NB4 (cell line): ENCODE results near the gene VASN.

Source experiments
- DNase-seq: peaks from one replicate; pipeline ENCODE4 v3.0.0; 2010; ENCODE audit warnings: low read depth
- H3K4me3 ChIP-seq: one replicate; pipeline ENCODE4 v1.5.1; 2011; ENCODE audit warnings: mild to moderate bottlenecking, low read depth, low read length, moderate library complexity
- MYC ChIP-seq: IDR thresholded peaks from 2 replicates; pipeline ENCODE4 v1.6.1; 2011; ENCODE audit warnings: low read depth, low read length
- POLR2A ChIP-seq: IDR thresholded peaks from 2 replicates; pipeline ENCODE4 v1.6.1; 2011; ENCODE audit warnings: mild to moderate bottlenecking; ENCODE audit not compliant: insufficient read length; ENCODE audit errors: extremely low read depth
- TF ChIP-seq, protein P1 (sequence below): IDR thresholded peaks from 2 replicates; pipeline ENCODE4 v1.6.1; 2011; ENCODE audit warnings: low read depth, low read length
- TF ChIP-seq, protein P2 (sequence below): IDR thresholded peaks from one replicate; pipeline ENCODE4 v1.5.1; 2012; ENCODE audit warnings: low read depth, low read length

The VASN gene

DNA sequence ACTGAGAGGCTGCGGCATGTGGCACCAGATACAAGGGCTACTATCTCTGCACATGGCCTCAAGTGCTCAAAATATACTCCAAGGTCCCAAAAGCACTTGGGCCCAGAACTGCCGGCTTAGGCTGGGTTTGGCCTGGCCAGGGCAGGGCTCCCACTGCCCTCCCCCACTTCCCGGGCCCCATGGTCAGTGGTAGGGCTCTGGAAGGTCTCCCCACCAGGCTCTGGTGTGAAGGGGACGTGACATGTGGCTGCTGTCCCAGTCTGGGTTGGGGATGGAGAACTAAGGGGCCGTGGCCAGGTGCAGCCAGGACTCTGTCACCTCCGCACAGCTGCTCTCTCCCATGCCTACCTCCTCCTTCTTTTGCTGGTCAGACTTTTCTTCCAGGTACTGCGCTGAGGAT lies 14.8 kb upstream of the VASN start:
- H3K4me3 ChIP-seq = no peak overlapping the region
- no peak for TF ChIP-seq MYC
- TF ChIP-seq, protein P1, sequence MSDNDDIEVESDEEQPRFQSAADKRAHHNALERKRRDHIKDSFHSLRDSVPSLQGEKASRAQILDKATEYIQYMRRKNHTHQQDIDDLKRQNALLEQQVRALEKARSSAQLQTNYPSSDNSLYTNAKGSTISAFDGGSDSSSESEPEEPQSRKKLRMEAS = no peak
- no peak for TF ChIP-seq POLR2A
- TF ChIP-seq, protein P2, sequence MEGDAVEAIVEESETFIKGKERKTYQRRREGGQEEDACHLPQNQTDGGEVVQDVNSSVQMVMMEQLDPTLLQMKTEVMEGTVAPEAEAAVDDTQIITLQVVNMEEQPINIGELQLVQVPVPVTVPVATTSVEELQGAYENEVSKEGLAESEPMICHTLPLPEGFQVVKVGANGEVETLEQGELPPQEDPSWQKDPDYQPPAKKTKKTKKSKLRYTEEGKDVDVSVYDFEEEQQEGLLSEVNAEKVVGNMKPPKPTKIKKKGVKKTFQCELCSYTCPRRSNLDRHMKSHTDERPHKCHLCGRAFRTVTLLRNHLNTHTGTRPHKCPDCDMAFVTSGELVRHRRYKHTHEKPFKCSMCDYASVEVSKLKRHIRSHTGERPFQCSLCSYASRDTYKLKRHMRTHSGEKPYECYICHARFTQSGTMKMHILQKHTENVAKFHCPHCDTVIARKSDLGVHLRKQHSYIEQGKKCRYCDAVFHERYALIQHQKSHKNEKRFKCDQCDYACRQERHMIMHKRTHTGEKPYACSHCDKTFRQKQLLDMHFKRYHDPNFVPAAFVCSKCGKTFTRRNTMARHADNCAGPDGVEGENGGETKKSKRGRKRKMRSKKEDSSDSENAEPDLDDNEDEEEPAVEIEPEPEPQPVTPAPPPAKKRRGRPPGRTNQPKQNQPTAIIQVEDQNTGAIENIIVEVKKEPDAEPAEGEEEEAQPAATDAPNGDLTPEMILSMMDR = no peak
- no peak for DNase-seq

DNA sequence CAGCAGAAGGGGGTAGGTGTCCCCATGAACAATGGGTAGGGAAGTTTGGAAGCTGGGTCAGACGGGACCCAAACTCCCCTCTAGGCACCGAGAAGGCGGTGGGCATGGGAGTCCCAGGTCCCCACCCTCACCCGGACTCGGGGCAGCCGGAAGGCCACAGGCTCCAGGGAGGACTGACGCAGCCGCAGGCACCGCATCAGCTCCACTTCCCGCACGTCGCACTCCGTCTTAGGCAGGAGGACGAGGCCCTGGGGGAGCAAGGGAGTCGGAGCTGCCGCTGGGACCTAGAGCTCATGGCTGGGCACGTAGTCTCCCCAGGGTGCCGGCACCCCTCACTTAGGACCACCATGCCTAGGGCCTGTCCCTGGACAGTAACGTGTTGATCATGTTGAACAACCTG lies 13.4 kb upstream of the VASN start:
- TF ChIP-seq, protein P2 = no peak
- TF ChIP-seq MYC = no peak
- no peak overlapping the region for H3K4me3 ChIP-seq
- no peak for DNase-seq

DNA sequence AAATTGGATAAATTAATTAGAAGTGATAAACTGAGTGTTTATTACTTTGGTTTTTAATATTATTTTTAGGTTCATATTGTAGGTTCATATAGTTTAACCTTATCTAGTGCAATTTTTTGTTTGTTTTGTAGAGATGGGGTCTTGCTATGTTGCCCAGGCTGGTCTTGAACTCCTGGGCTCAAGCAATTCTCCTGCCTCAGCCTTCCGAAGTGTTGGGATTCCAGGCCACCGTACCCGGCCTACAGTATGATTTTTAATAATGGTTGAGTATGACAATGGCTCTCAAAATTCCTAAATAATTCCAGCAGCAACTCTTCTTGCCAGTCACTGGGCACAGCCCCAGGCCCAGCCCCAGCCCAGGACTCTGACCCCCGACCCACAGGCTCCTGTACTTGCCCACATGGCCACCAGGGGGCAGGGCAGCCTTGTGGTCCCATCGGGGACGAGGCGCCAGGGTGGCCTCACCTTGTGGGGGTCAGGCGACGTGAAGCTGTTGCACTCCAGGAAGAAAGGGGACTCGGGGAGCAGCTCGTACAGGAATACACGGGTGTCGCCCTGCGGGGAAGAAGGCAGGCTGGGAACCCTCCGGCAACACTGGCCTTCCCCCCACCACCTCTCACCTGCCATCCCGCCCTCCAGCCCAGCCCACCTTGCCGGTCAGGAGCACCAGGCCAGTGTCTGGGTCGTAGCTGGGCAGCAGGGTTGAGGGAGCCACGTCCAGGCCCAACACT lies 12.7 kb upstream of the VASN start:
- no peak overlapping the region for H3K4me3 ChIP-seq
- peak; percentile 64 for DNase-seq
- TF ChIP-seq POLR2A (no peak), MYC (no peak)
- TF ChIP-seq, protein P1 = no peak
- TF ChIP-seq, protein P2 = peak; percentile 78

DNA sequence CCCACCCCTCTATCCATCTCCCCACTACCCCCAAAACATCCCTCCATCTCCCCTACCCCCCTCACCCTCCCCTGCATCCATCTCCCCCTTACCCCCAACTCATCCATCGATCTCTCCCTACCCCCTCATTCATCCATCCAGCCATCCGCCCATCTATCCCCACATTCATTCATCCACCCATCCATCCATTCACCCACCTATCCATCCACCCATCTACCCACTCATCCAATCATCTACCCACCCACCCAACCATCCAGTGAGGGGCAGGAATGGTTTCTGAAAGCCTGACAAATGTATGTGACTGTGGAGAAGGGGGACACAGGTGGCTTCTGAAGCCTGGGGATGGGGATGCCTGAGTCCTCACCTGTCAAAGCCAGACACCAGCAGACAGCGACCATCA lies 11.7 kb upstream of the VASN start:
- TF ChIP-seq MYC = no peak
- no peak for TF ChIP-seq POLR2A
- TF ChIP-seq, protein P2 = no peak
- TF ChIP-seq, protein P1 = no peak
- H3K4me3 ChIP-seq = no peak overlapping the region
- no peak for DNase-seq

DNA sequence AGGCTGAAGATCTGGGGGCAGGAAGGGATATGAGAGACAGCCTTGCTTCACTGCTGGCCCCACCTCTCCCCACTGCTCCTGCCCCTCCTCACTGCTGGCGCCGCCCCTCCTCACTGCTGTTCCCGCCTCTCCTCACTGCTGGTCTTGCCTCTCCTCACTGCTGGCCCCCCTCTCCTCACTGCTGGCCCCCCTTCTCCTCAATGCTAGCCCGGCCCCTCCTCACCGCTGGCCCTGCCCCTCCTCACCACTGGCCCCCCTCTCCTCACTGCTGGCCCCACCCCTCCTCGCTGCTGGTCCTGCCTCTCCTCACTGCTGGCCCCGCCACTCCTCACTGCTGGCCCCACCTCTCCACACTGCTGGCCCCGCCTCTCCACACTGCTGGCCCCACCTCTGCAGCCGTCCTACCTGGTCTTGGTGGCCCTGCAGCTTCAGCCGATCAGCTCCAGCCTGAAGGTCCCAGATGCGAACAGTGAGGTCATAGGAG lies 11.1 kb upstream of the VASN start:
- peak; percentile 34 for DNase-seq
- no peak for TF ChIP-seq MYC
- TF ChIP-seq, protein P1 = no peak
- no peak for TF ChIP-seq POLR2A
- TF ChIP-seq, protein P2 = no peak

More for the DNA sequence above, 11.1 kb upstream of the VASN start:
- H3K4me3 ChIP-seq = no peak overlapping the region
